ENCODE measurements around the gene UBXN4.
"Not testable (repeated sequence)": the region's sequence is repeated elsewhere in the genome, so short reads cannot be mapped to it uniquely, and the experiment has no call there.

Gene UBXN4

GRCh38 chr2:135807874-135808273, 66.2 kb downstream of the UBXN4 start:
- DNase-seq (ENCODE audit: low read depth in 2 of 2): not testable (repeated sequence)

- no peak for DNase-seq (ENCODE audit: low read depth in 2 of 2)
These were observed 71.4 kb downstream of the UBXN4 start for GRCh38 chr2:135812907-135813511.

- DNase-seq (ENCODE audit: low read depth in 2 of 2): no peak
These were observed 73.6 kb downstream of the UBXN4 start for GRCh38 chr2:135815269-135815668.

GRCh38 chr2:135817466-135817865, 75.8 kb downstream of the UBXN4 start:
- DNase-seq (ENCODE audit: low read depth in 2 of 2): no peak

- DNase-seq (ENCODE audit: low read depth in 2 of 2): no peak
These were observed 76.3 kb downstream of the UBXN4 start for GRCh38 chr2:135817951-135818350.

GRCh38 chr2:135818937-135819610, 77.4 kb downstream of the UBXN4 start:
- DNase-seq (ENCODE audit: low read depth in 2 of 2): no peak

- peak; percentile 78 to 84 for DNase-seq (ENCODE audit: low read depth in 2 of 2)
These were observed 78.5 kb downstream of the UBXN4 start for GRCh38 chr2:135820003-135820618.

GRCh38 chr2:135821190-135821589, 79.5 kb downstream of the UBXN4 start:
- no peak for DNase-seq (ENCODE audit: low read depth in 2 of 2)

- no peak for DNase-seq (ENCODE audit: low read depth in 2 of 2)
These were observed 81.2 kb downstream of the UBXN4 start for GRCh38 chr2:135822855-135823254.

GRCh38 chr2:135825131-135825530, 83.5 kb downstream of the UBXN4 start:
- DNase-seq (ENCODE audit: low read depth in 2 of 2): no peak

GRCh38 chr2:135825550-135826176, 84.0 kb downstream of the UBXN4 start:
- no peak for DNase-seq (ENCODE audit: low read depth in 2 of 2)

GRCh38 chr2:135826544-135826943, 84.9 kb downstream of the UBXN4 start:
- DNase-seq (ENCODE audit: low read depth in 2 of 2): no peak

GRCh38 chr2:135829378-135830135, 87.9 kb downstream of the UBXN4 start:
- no peak for DNase-seq (ENCODE audit: low read depth in 2 of 2)

- DNase-seq (ENCODE audit: low read depth in 2 of 2): no peak
These were observed 89.6 kb downstream of the UBXN4 start for GRCh38 chr2:135831180-135831812.

- DNase-seq (ENCODE audit: low read depth in 2 of 2): no peak
These were observed 91.2 kb downstream of the UBXN4 start for GRCh38 chr2:135832891-135833290.
